Epithelial cell of esophagus (primary cell): ENCODE results near the gene FAM9C.

Experiments
- DNase-seq: peaks from one replicate; pipeline ENCODE4 v3.0.0; 2010; ENCODE audit warnings: low read depth
- H3K4me3 ChIP-seq: 2 replicates; pipeline ENCODE4 v1.5.1; 2011; ENCODE audit warnings: mild to moderate bottlenecking, low read length, control low read depth
- TF ChIP-seq, protein P1 (sequence below): IDR thresholded peaks from 2 replicates; pipeline ENCODE4 v1.5.1; 2011; ENCODE audit warnings: low read depth, mild to moderate bottlenecking, low read length, control low read depth, inconsistent platforms; ENCODE audit not compliant: insufficient read depth; ENCODE audit errors: missing control alignments

Gene FAM9C

DNA sequence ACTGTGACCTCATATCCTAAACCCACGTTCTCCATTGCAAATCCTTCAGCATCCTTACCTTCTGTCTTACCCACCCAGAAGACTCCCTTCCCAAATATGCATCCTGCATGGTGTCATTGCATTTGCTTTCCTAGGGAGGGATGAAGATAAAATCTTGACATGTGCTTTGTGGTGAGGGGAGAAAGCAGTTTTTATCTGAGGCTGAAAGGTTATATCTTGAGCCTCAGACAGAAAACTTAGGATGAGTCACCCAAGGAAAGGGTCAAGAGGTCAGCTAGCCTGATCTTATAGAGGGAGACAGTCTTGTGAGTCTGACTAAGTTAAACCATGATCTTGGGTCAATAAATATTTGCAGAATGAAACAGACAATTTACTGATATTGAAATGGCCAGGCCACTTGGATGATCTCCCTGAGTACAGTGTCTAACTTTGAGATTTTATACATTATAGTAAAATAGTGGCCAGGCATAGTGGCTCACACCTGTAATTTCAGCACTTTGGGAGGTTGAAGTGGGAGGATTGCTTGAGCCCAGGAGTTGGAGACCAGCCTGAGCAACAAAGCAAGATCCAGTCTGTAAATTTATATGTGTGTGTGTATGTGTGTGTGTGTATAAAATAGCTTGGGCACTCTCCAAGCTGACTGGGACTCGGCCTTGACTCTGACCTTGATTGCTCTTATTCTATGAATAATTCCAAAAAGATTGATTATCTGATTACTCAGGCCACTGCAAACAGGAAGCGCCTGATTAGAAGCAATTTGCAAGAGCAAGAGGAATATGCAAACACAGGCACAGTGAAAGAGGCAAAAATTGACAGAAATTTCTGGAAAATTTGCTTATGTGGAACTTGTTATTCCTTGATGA is 15.4 kb upstream of the FAM9C start:
- DNase-seq: no peak
- TF ChIP-seq, protein P1, sequence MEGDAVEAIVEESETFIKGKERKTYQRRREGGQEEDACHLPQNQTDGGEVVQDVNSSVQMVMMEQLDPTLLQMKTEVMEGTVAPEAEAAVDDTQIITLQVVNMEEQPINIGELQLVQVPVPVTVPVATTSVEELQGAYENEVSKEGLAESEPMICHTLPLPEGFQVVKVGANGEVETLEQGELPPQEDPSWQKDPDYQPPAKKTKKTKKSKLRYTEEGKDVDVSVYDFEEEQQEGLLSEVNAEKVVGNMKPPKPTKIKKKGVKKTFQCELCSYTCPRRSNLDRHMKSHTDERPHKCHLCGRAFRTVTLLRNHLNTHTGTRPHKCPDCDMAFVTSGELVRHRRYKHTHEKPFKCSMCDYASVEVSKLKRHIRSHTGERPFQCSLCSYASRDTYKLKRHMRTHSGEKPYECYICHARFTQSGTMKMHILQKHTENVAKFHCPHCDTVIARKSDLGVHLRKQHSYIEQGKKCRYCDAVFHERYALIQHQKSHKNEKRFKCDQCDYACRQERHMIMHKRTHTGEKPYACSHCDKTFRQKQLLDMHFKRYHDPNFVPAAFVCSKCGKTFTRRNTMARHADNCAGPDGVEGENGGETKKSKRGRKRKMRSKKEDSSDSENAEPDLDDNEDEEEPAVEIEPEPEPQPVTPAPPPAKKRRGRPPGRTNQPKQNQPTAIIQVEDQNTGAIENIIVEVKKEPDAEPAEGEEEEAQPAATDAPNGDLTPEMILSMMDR: no peak

DNA sequence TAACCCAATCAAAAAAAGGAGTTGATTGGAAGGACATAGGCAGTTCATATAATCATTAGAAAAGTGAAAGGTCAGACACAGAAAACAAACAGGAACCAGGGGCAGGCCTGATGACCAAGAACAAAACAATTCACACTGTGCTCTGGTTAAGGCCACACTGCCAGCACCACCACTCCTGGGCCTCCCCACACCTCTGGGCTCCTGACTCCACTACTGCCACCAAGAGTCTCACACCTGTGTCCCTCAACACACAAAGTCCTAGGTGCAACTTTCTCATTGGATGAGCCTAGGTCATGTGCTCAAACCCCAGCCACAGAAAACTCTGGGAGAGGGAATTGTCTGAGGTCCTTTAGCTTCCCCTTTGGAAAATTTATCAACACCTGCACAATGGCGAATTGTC is 11.1 kb upstream of the FAM9C start:
- no peak for DNase-seq
- TF ChIP-seq, protein P1: no peak
- no peak overlapping the region for H3K4me3 ChIP-seq

More for the DNA sequence above, 15.4 kb upstream of the FAM9C start:
- no peak overlapping the region for H3K4me3 ChIP-seq

DNA sequence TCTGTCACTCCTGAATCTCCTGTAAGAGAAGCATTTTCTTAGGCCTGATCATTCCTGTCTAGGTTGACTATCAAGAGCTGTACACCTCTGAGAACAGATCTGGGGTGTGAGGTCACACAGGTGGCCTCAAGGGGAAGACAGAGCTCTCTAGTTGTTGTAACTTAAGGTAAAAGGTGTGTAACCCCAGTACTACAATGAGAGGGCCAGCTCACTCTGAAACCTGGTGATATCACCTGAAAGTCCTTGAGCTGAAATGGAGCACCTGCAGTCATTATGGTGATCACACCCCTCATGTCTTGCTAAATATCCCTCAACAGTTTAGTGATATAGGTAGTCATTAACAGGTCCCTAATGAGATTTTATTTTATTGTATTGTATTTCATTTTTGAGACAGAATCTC is 8.8 kb upstream of the FAM9C start:
- no peak for DNase-seq
- TF ChIP-seq, protein P1: no peak
- H3K4me3 ChIP-seq: no peak overlapping the region

DNA sequence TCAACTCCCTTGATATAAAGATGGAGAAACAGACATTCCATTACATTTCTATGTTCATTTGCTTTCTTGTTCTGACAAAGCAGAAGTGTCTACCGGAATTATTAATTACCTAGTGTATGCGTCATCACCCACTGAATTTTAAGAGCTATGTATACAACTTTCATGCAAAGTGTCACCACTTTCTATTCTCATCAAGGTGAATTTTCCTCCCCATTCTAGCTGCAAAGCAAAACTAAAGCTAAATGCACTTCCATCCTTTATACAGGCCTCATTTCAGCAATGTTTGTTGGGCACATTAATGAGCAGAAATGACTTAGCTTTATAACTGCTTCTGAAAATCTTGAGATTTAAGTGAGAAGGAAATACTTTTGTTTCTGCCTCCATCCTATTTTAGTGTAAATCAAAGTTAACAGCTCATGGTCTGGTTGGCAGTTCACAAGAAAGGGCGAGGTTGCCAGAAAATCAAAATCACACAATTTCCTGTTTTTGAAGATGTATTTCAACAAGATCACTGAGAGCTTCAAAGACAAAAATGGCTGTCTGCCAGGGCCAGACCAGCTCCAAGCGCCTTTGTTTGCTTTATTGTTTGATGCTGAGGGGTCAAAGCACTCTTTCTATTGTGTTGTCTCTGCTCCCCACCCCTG is 7.2 kb upstream of the FAM9C start:
- TF ChIP-seq, protein P1: no peak
- no peak overlapping the region for H3K4me3 ChIP-seq
- DNase-seq: no peak

DNA sequence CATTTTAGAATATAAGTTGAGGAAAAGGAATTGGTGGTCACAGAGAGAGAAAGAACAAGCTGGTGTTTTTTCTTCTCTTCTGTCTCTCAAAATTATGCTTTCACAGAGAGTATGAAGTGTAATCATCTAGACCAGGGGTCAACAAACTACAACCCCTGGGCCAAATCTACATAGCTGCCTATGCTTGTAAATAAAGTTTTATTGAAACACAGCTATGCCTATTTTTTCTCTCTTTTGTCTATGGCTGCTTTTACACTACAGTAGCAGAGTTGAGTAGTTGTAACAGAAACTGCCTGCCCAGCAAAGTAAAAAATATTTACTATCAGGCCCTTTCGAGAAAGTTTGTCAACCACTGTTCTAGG is 6.7 kb upstream of the FAM9C start:
- TF ChIP-seq, protein P1: no peak
- no peak for DNase-seq
- H3K4me3 ChIP-seq: no peak overlapping the region

DNA sequence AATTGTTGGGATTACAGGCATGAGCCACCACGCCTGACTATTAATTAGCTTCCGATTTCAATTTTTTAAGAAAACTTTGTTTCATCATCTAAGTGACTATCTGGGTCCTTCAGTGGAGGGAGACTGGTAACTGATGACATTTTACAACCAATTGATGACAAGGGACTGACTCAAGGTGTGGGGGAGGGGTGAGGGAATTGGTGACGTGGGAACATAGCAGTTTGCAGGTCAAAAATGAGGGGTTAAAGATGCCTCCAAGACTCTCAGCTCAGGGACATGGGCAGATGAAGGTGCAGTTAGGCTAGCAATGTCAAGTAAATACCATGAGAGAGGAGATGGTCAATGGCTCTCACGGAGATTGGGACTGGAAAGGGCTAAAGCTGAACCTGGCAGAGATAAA is 5.7 kb upstream of the FAM9C start:
- H3K4me3 ChIP-seq: no peak overlapping the region
- DNase-seq: no peak
- TF ChIP-seq, protein P1: no peak
